ENCODE measurements around the gene ISM1. TPM values are rescaled to one million over a fixed set of nuclear protein-coding genes. Genes with fewer than 3 reads are reported as not detected.

The ISM1 gene
- total RNA-seq, 1 experiment from 2014 or later: 0.20 TPM

DNA sequence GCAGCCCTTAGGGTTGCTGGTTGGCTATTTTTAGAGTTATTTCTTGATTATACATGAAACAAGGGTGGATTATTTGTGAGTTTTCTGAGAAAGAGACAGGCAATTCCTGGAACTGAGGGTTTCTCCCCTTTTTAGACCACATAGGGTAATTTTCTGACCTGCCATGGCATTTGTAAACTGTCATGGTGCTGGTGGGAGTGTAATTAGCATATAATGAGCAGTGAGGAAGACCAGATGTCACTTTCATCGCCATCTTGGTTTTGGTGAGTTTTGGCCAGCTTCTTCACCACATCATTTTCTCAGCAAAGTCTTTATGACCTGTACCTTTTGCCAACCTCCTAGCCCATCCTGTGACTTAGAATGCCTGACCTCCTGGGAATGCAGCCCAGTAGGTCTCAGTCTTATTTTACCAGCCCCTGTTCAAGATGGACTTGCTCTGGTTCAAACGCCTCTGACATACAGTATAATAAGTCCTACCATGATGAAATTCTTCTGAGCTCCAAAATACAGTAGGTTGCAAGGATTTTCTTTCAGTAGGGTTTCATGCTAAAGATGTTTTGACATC is 117.1 kb downstream of the ISM1 start:
- Mint-ChIP-seq H3K36me3 (ENCODE audit: insufficient read depth in 1 of 3, low read depth in 3 of 3) (no peaks in the 10 kb centered on the region; a peak in 1 of 7 replicates), H3K4me1 (peaks cover 0 to 7% of the 10 kb centered on the region in 2 experiments; a peak in 1 of 4 replicates), H3K27me3 (ENCODE audit: low read depth) (no peaks in the 10 kb centered on the region), H3K27ac (peak overlapping the region in 1 of 3 experiments; percentile 65; a peak in 1 of 7 replicates), H3K4me3 (no peak overlapping the region), H3K9me3 (no peaks in the 10 kb centered on the region)
- no peak overlapping the region for H2BK12ac ChIP-seq (ENCODE audit: insufficient read length, low read depth, low read length)
- no peak overlapping the region for H3K56ac ChIP-seq (ENCODE audit: insufficient read length, low read depth, low read length)
- no peak overlapping the region for H3K14ac ChIP-seq (ENCODE audit: insufficient read depth, low read length)
- no peak overlapping the region for H3K9ac ChIP-seq (ENCODE audit: extremely low read depth, insufficient read length, low read length)
- H2BK120ac ChIP-seq (ENCODE audit: low read depth, low read length, poor library complexity, severe bottlenecking): no peak overlapping the region
- no peak overlapping the region for H3K4me2 ChIP-seq (ENCODE audit: insufficient read depth, insufficient read length, low read length)
- no peak overlapping the region for H3K23ac ChIP-seq (ENCODE audit: insufficient read length, low read depth, low read length)
- peaks cover 3% of the 10 kb centered on the region; the same call in 1 of the 2 replicates for H3K4me1 ChIP-seq (ENCODE audit: insufficient read depth, low read length)
- H4K5ac ChIP-seq (ENCODE audit: insufficient read length, low read depth, low read length): no peak overlapping the region
- no peak overlapping the region for H3K18ac ChIP-seq (ENCODE audit: insufficient read length, low read depth, low read length)
- H3K23me2 ChIP-seq (ENCODE audit: insufficient read length, low read depth, low read length, poor library complexity, severe bottlenecking): no peaks in the 10 kb centered on the region
- H4K8ac ChIP-seq (replicated peaks; ENCODE audit: insufficient read length, low read depth, low read length): no peak overlapping the region
- H3K79me2 ChIP-seq (ENCODE audit: insufficient read depth, low read length): no peaks in the 10 kb centered on the region
- no peak overlapping the region for H3K27ac ChIP-seq (ENCODE audit: insufficient read length, low read depth, low read length)
- H2BK5ac ChIP-seq (ENCODE audit: insufficient read length, low read length): no peak overlapping the region
- no peak for DNase-seq
- H2AFZ ChIP-seq (ENCODE audit: low read length): no peak overlapping the region
- WGBS (ENCODE audit: extremely low coverage, insufficient read length, low lambda C conversion rate): no CpG with 5 or more reads among the region's 2 CpGs
- H2BK15ac ChIP-seq (ENCODE audit: low read depth, low read length): no peak overlapping the region
- no peak overlapping the region for H2AK5ac ChIP-seq (ENCODE audit: insufficient read length, low read length)
- H4K91ac ChIP-seq (ENCODE audit: insufficient read length, low read depth, low read length): no peak overlapping the region
- H3K79me1 ChIP-seq (ENCODE audit: insufficient read depth, low read depth, low read length, poor library complexity, severe bottlenecking): no peaks in the 10 kb centered on the region
- no peaks in the 10 kb centered on the region for H4K20me1 ChIP-seq (ENCODE audit: control insufficient read depth, insufficient read depth, insufficient read length)
- no peak overlapping the region for H3K4ac ChIP-seq (ENCODE audit: low read depth, low read length)
- H3T11ph ChIP-seq (ENCODE audit: low read length): no peak overlapping the region
- TF ChIP-seq, protein P1, sequence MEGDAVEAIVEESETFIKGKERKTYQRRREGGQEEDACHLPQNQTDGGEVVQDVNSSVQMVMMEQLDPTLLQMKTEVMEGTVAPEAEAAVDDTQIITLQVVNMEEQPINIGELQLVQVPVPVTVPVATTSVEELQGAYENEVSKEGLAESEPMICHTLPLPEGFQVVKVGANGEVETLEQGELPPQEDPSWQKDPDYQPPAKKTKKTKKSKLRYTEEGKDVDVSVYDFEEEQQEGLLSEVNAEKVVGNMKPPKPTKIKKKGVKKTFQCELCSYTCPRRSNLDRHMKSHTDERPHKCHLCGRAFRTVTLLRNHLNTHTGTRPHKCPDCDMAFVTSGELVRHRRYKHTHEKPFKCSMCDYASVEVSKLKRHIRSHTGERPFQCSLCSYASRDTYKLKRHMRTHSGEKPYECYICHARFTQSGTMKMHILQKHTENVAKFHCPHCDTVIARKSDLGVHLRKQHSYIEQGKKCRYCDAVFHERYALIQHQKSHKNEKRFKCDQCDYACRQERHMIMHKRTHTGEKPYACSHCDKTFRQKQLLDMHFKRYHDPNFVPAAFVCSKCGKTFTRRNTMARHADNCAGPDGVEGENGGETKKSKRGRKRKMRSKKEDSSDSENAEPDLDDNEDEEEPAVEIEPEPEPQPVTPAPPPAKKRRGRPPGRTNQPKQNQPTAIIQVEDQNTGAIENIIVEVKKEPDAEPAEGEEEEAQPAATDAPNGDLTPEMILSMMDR (conservative IDR thresholded peaks at IDR 0.05): no peak
- H3K27me3 ChIP-seq (ENCODE audit: insufficient read depth, low read length): no peaks in the 10 kb centered on the region
- no peaks in the 10 kb centered on the region for H3K9me3 ChIP-seq (ENCODE audit: control insufficient read depth, low read depth, low read length)
- H2BK20ac ChIP-seq (ENCODE audit: low read depth, low read length, poor library complexity, severe bottlenecking): no peak overlapping the region

Data from H9 (cell line).